Measurements from ENCODE around the gene MYBPC3. TPM values are rescaled to one million over a fixed set of nuclear protein-coding genes. Genes with fewer than 3 reads are reported as not detected.

MYBPC3 gene
- total RNA-seq, 1 experiment from 2014 or later, result not detected

GRCh38 chr11:47387944-47388696, 35.6 kb upstream of the MYBPC3 start:
- no peak overlapping the region for H3K27ac Mint-ChIP-seq (ENCODE audit: unreplicated experiment)
- H3K36me3 Mint-ChIP-seq (ENCODE audit: insufficient read depth, unreplicated experiment), result no peaks in the 10 kb centered on the region
- intact Hi-C loops (cut with micrococcal nuclease; ENCODE audit: unreplicated experiment), result no loop called here
- H3K4me1 Mint-ChIP-seq (ENCODE audit: low read depth, unreplicated experiment), result no peaks in the 10 kb centered on the region
- TF ChIP-seq, protein P1, sequence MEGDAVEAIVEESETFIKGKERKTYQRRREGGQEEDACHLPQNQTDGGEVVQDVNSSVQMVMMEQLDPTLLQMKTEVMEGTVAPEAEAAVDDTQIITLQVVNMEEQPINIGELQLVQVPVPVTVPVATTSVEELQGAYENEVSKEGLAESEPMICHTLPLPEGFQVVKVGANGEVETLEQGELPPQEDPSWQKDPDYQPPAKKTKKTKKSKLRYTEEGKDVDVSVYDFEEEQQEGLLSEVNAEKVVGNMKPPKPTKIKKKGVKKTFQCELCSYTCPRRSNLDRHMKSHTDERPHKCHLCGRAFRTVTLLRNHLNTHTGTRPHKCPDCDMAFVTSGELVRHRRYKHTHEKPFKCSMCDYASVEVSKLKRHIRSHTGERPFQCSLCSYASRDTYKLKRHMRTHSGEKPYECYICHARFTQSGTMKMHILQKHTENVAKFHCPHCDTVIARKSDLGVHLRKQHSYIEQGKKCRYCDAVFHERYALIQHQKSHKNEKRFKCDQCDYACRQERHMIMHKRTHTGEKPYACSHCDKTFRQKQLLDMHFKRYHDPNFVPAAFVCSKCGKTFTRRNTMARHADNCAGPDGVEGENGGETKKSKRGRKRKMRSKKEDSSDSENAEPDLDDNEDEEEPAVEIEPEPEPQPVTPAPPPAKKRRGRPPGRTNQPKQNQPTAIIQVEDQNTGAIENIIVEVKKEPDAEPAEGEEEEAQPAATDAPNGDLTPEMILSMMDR (IDR thresholded peaks at IDR 0.05; ENCODE audit: unreplicated experiment), result no peak
- DNase-seq, result no peak
- H3K27me3 Mint-ChIP-seq (ENCODE audit: unreplicated experiment), result peaks cover 15% of the 10 kb centered on the region
- H3K9me3 Mint-ChIP-seq (ENCODE audit: low read depth, unreplicated experiment), result no peaks in the 10 kb centered on the region
- CTCF ChIA-PET, result no interaction called here
- no TSS peak for BruUV-seq (replicated peaks)
- H3K4me3 Mint-ChIP-seq (ENCODE audit: low read depth, unreplicated experiment), result no peak overlapping the region

GRCh38 chr11:47384498-47384897, 32.0 kb upstream of the MYBPC3 start:
- H3K36me3 Mint-ChIP-seq (ENCODE audit: insufficient read depth, unreplicated experiment), result no peaks in the 10 kb centered on the region
- no peaks in the 10 kb centered on the region for H3K9me3 Mint-ChIP-seq (ENCODE audit: low read depth, unreplicated experiment)
- H3K27me3 Mint-ChIP-seq (ENCODE audit: unreplicated experiment), result peaks cover 21% of the 10 kb centered on the region
- intact Hi-C loops (cut with micrococcal nuclease; ENCODE audit: unreplicated experiment), result no loop called here
- TF ChIP-seq, protein P1 (IDR thresholded peaks at IDR 0.05; ENCODE audit: unreplicated experiment), result no peak
- H3K4me3 Mint-ChIP-seq (ENCODE audit: low read depth, unreplicated experiment), result no peak overlapping the region
- DNase-seq, result no peak
- no peak overlapping the region for H3K27ac Mint-ChIP-seq (ENCODE audit: unreplicated experiment)
- CTCF ChIA-PET, result no interaction called here
- no peaks in the 10 kb centered on the region for H3K4me1 Mint-ChIP-seq (ENCODE audit: low read depth, unreplicated experiment)
- no TSS peak for BruUV-seq (replicated peaks)

DNA sequence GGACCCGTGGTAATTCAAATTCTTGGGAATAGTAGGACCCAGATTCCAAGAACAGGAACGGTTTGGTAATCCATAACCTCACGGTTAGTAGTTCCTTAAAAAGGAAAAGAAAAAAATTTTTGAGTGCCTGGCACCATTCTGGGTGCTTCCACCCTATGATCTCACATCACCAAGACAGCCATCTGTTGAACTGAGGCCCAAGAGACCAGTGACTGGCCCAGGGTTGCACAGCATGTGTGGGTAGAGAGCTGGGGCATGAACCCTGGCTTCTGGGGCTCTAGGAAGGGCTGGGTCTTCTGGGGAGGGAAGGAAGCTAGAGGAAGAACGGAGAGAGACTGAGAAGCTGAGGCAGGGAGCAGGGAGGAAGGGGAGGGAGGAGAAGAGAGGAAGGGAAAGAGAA, 30.6 kb upstream of the MYBPC3 start:
- no peaks in the 10 kb centered on the region for H3K9me3 Mint-ChIP-seq (ENCODE audit: low read depth, unreplicated experiment)
- no peaks in the 10 kb centered on the region for H3K36me3 Mint-ChIP-seq (ENCODE audit: insufficient read depth, unreplicated experiment)
- CTCF ChIA-PET, result no interaction called here
- intact Hi-C loops (cut with micrococcal nuclease; ENCODE audit: unreplicated experiment), result no loop called here
- no peak overlapping the region for H3K27ac Mint-ChIP-seq (ENCODE audit: unreplicated experiment)
- H3K4me3 Mint-ChIP-seq (ENCODE audit: low read depth, unreplicated experiment), result no peak overlapping the region
- BruUV-seq (replicated peaks), result no TSS peak
- TF ChIP-seq, protein P1 (IDR thresholded peaks at IDR 0.05; ENCODE audit: unreplicated experiment), result no peak
- H3K4me1 Mint-ChIP-seq (ENCODE audit: low read depth, unreplicated experiment), result no peaks in the 10 kb centered on the region
- H3K27me3 Mint-ChIP-seq (ENCODE audit: unreplicated experiment), result peaks cover 16% of the 10 kb centered on the region
- no peak for DNase-seq

DNA sequence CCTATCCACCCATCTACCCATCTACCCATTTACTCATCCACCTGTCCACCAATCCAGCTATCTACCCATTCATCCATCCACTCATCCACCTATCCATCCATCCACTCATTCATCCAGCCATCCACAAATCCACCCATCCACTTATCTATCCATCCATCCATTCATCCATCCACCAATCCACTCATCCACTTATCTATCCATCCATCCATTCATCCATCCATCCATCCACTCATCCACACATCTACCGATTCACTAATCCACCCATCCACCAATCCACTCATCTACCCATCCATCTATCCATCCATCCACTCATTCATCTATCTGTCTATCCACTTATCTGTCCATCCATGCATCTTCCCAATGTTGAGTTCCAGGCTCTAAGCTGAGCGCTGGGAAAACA, 27.6 kb upstream of the MYBPC3 start:
- H3K27me3 Mint-ChIP-seq (ENCODE audit: unreplicated experiment), result peaks cover 16% of the 10 kb centered on the region
- CTCF ChIA-PET, result no interaction called here

More for the DNA sequence above, 27.6 kb upstream of the MYBPC3 start:
- Mint-ChIP-seq H3K4me1 (ENCODE audit: low read depth, unreplicated experiment) (no peaks in the 10 kb centered on the region), H3K9me3 (ENCODE audit: low read depth, unreplicated experiment) (no peaks in the 10 kb centered on the region), H3K36me3 (ENCODE audit: insufficient read depth, unreplicated experiment) (no peaks in the 10 kb centered on the region), H3K27ac (ENCODE audit: unreplicated experiment) (no peak overlapping the region), H3K4me3 (ENCODE audit: low read depth, unreplicated experiment) (no peak overlapping the region)
- TF ChIP-seq, protein P1 (IDR thresholded peaks at IDR 0.05; ENCODE audit: unreplicated experiment), result no peak
- BruUV-seq (replicated peaks), result no TSS peak
- intact Hi-C loops (cut with micrococcal nuclease; ENCODE audit: unreplicated experiment), result no loop called here
- no peak for DNase-seq

Measured in Calu3 (cell line).